GM23338 (cell line): ENCODE measurements around the gene SMIM44.

Experiments used
- CTCF ChIP-seq, 2 experiments: fragments of 200-600 bp in 1 of 2; sonication (generic) in 1 of 2; conservative IDR thresholded peaks; 2 replicates each; pipeline versions ENCODE4 v1.5.1 to v1.6.1; 2016 to 2017; ENCODE audit warnings: antibody characterized with exemption in 2 of 2, low read depth in 2 of 2, mild to moderate bottlenecking in 2 of 2, moderate library complexity in 1 of 2
- EZH2 ChIP-seq: fragments of 200-600 bp; sonication (generic); IDR thresholded peaks from one replicate; pipeline ENCODE4 v1.8.0; 2017; ENCODE audit warnings: antibody characterized with exemption, mild to moderate bottlenecking, low read depth; ENCODE audit not compliant: unreplicated experiment
- JUNB ChIP-seq: IDR thresholded peaks from one replicate; pipeline ENCODE4 v1.6.1; 2016; ENCODE audit warnings: antibody characterized with exemption; ENCODE audit not compliant: unreplicated experiment
- REST ChIP-seq: IDR thresholded peaks from one replicate; pipeline ENCODE4 v1.6.1; 2018; ENCODE audit warnings: antibody characterized with exemption; ENCODE audit not compliant: unreplicated experiment
- ZNF331 ChIP-seq: fragments of 250-450 bp; sonication (Bioruptor Pico); IDR thresholded peaks from 2 replicates; pipeline ENCODE4 v1.5.0; 2020; ENCODE audit warnings: low read depth, mild to moderate bottlenecking, moderate library complexity

DNA sequence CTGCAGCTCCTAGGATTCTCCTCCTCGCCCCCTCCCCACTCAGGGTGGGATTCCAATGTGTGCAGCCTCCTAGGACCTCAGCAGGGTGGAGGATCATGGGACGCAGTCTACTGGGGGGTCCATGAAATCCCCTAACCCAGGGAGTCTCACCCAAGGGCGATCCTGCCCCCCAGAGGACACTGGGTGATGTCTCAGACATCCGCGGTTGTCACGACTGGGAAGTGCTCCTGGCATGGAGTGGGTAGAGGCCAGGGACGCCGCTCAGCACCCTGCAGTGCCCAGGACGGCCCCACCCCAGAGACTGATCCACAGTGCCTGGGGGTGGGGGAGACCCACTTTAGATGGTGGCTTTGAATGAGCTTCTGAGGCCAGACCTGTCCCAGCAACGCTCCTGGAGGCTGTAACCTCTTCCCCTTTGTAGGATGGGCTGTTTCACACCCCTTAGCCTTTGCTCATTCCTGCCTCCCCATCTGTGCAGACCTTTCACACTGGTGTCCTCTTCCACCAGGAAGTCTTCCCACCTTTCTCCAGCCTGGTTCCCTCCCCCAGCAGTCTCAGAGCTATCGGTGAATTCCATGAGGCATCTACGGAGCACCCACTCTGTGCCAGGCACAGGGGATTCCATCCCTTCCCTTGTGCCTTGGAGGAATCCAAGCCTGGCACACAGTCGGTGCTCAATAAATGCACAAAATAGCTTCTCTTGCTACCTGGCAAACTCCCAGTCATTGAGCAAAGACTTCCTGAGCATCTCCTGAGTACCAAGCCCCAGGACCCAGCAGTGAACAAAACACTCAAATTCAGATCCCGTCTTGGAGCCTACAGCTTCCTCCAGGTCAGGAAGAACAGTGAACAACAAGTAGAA lies 13.4 kb downstream of the SMIM44 start:
- peak in 1 of 2 experiments; percentile 49; a peak in 2 of 4 replicates for TF ChIP-seq CTCF (conservative IDR thresholded peaks at IDR 0.05; ENCODE audit: low read depth in 2 of 2)
- TF ChIP-seq JUNB = no peak
- no peak for TF ChIP-seq EZH2
- no peak for TF ChIP-seq REST
- TF ChIP-seq ZNF331 (CRISPR knock-in tag) = no peak
